H54 (cell line): ENCODE measurements around the gene SEPTIN3.

Experiments
- DNase-seq: peaks from one replicate; pipeline ENCODE4 v3.0.0; 2011; ENCODE audit warnings: low spot score, mixed read lengths; ENCODE audit not compliant: insufficient read length
- FAIRE-seq: peaks from 3 replicates; lab custom pipeline; 2011; peaks lifted over from hg19 to GRCh38; lab: Jason Lieb, UNC
- POLR2A ChIP-seq: IDR thresholded peaks from 2 replicates; pipeline ENCODE4 v1.6.1; 2011; ENCODE audit warnings: low read depth, mild to moderate bottlenecking, low read length

The SEPTIN3 gene

DNA sequence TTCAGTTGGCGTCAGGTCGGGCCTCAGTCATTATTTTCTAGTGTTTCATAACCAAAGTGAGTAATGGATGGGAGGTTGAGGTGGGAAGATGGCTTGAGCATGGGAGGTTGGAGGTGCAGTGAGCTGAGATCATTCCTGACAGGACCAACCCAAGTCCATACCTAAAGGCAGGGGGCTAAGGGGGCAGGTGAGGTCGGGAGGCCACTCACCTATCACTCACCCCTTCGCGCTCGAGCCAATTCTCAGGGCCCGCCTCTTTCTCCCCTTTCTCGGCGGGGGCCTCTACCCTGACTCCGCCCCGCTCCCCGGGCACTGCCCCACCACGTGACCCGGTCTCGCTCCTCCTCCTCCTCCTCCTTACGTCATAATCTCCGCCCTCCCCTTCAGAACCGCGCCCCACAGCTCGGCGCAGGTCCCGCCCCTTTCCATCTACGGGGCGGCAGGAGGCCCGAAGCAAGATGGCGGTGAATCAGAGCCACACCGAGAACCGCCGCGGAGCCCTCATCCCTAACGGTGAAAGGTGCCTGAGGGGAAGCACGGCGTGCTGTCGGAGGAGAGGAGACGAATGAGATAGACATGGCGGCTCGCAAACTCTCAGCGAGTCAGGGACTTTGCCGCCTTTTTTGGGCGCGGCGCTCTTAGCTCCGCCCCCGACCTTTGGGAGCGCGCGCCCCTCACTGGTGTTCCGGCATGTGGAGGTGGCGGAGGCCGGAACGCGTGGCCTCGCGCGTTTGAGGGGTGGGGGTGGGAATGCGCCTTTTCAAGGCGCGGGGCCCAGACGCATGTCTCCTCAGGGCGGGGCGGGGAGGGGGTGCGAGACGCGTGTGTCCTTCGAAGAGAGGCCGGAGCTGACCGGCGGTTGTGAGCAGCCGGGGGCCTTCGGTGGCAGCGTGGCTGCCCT is 29.4 kb downstream of the SEPTIN3 start, which contains the start of gene WBP2NL:
Gene WBP2NL (plus strand): TSS at position 428 of the 901 bp plus-strand sequence. CDS start 31 bp downstream, at position 459.
- FAIRE-seq (no peak), DNase-seq (no peak)
- no peak for TF ChIP-seq POLR2A

DNA sequence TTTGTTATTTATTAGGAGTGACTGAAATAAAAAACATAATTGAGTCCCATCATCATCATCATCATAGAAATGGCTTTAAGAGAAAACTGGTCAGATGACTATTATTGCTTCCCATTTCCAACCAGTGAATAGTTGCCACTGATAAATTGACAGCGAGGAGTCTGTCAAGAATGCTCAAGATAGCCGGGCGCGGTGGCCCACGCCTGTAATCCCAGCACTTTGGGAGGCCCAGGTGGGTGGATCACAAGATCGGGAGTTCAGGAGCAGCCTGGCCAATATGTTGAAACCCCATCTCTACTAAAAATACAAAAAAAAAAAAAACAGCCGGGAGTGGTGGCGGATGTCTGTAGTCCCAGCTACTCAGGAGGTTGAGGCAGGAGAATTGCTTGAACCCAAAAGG is 31.2 kb downstream of the SEPTIN3 start:
- DNase-seq (no peak), FAIRE-seq (no peak)
- TF ChIP-seq POLR2A, result no peak

GRCh38 chr22:42001121-42001520 is 31.9 kb downstream of the SEPTIN3 start:
- FAIRE-seq, result no peak
- no peak for TF ChIP-seq POLR2A

GRCh38 chr22:42001706-42002105 is 32.5 kb downstream of the SEPTIN3 start:
- TF ChIP-seq POLR2A, result no peak
- FAIRE-seq, result no peak
- no peak for DNase-seq

More at GRCh38 chr22:42001121-42001520, 31.9 kb downstream of the SEPTIN3 start:
- DNase-seq, result no peak

DNA sequence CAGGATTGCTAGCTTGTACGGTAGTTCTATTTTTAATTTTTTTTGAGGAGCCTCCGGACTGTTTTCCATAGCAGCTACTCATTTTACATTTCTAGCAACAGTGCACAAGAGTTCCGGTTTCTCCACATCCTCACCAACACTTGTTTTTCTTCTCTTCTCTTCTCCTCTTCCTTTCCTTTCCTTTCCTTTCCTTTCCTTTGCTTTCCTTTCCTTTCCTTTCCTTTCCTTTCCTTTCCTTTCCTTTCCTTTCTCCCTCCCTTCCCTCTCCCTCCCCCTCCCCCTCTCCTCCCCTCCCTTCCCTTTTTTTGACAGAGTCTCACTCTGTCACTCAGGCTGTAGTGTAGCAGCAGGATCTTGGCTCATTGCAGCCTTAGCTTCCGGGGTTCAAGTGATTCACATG is 38.7 kb downstream of the SEPTIN3 start:
- FAIRE-seq (no peak), DNase-seq (no peak)
- no peak for TF ChIP-seq POLR2A

GRCh38 chr22:42010778-42011177 is 41.5 kb downstream of the SEPTIN3 start:
- FAIRE-seq, result no peak
- TF ChIP-seq POLR2A, result no peak
- DNase-seq, result no peak

- no peak for FAIRE-seq
Measured at GRCh38 chr22:42013385-42013784, 44.1 kb downstream of the SEPTIN3 start.

DNA sequence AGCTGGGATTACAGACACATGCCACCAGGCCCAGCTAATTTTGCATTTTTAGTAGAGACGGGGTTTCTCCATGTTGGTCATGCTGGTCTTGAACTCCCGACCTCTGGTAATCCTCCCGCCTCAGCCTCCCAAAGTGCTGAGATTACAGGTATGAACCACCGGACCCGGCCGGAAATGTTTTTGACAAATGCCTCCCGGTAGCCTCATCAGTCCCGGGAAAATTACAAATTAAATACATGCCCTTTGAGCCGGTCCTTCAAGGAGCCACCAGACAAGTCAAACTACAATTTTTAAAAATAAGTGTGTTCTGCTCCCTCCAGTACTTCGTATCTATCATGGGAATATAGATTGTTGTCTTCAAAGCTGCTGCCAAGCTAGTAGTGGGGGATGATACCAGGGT is 46.9 kb downstream of the SEPTIN3 start:
- no peak for TF ChIP-seq POLR2A
- FAIRE-seq, result no peak

More at GRCh38 chr22:42013385-42013784, 44.1 kb downstream of the SEPTIN3 start:
- no peak for DNase-seq
- no peak for TF ChIP-seq POLR2A

DNA sequence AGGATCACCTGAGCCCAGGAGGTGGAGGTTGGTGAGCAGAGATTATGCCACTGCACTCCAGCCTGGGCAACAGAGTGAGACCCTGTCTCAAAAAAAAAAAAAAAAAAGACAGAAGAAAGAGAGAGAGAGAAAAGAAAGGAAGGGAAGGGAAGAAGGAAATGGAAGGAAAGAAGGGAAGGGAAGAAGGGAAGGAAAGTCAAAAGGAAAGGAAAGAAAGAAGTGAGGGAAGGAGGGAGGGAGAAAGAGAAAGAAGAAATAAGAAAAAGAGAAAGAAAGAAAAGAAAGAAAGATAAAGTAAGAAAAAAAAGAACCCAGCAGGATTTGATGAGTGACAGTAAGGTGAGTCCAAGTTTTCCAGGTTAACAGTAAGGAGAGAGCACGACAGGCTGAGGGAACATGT is 49.0 kb downstream of the SEPTIN3 start:
- no peak for FAIRE-seq
- no peak for DNase-seq
- TF ChIP-seq POLR2A, result no peak

More for the DNA sequence above, 46.9 kb downstream of the SEPTIN3 start:
- DNase-seq, result no peak
